Measurements from ENCODE around the gene HSH2D.
"Not testable (repeated sequence)": the region's sequence is repeated elsewhere in the genome, so short reads cannot be mapped to it uniquely, and the experiment has no call there.

Gene HSH2D

DNA sequence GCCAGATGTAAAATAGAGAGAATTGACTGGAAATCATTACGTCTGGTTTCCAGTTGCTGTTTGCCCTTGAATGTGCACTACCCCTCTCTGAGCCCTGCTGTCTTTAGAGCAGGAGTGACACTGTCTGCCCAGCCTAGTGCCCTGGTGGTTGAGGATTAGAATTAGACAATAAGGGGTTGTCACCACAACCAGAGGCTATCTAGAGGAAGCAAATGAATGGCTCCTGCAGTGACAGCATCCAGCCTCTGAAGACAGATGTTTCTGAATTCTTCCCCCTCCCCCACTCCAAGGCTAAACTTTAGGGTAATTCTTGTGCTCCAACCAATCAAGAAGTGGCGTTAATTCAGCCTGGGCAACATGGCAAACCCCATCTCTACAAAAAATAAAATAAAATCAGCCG is 29.8 kb upstream of the HSH2D start:
- DNase-seq (ENCODE audit: insufficient read length, low spot score) (no peak), FAIRE-seq (no peak)
- TF ChIP-seq, protein P1, sequence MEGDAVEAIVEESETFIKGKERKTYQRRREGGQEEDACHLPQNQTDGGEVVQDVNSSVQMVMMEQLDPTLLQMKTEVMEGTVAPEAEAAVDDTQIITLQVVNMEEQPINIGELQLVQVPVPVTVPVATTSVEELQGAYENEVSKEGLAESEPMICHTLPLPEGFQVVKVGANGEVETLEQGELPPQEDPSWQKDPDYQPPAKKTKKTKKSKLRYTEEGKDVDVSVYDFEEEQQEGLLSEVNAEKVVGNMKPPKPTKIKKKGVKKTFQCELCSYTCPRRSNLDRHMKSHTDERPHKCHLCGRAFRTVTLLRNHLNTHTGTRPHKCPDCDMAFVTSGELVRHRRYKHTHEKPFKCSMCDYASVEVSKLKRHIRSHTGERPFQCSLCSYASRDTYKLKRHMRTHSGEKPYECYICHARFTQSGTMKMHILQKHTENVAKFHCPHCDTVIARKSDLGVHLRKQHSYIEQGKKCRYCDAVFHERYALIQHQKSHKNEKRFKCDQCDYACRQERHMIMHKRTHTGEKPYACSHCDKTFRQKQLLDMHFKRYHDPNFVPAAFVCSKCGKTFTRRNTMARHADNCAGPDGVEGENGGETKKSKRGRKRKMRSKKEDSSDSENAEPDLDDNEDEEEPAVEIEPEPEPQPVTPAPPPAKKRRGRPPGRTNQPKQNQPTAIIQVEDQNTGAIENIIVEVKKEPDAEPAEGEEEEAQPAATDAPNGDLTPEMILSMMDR (IDR thresholded peaks at IDR 0.05; ENCODE audit: insufficient read depth, missing control alignments), result no peak

DNA sequence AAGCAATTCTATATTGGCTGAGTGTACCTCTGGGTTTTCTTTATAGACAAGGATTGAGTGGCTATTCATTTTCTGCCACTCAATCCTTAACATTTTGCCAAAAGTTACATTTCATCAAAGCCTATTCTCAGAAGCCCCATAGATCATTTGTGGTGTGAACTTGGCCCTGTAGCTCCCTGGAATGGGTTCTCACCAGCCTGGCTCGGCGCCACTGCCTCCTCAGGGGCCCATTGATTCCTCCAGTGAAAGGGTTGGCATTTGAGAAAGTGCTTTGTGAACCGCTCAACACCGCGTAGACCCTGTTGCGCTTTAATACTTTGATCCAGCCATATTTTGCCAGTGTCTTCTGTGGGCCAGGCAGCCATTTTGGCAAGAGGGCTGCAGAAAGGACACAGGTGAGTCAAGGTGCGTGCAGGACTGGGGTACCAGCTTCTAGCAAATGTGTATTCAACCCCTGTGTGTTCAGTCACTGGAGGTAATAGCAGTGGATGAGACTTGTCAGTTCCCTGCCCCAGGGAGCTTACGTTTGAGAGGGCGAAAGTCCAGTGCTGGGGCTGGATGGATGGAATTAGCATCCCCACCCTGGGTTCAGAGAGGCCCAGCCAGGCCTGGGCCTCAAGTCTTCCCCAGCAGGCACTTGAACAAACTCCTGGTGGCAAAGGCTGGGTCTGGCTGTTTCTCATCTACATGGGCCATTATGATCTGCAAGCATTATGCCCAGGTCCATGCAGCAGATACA is 28.0 kb upstream of the HSH2D start:
- TF ChIP-seq, protein P1 (IDR thresholded peaks at IDR 0.05; ENCODE audit: insufficient read depth, missing control alignments), result no peak
- FAIRE-seq (no peak), DNase-seq (ENCODE audit: insufficient read length, low spot score) (no peak)

DNA sequence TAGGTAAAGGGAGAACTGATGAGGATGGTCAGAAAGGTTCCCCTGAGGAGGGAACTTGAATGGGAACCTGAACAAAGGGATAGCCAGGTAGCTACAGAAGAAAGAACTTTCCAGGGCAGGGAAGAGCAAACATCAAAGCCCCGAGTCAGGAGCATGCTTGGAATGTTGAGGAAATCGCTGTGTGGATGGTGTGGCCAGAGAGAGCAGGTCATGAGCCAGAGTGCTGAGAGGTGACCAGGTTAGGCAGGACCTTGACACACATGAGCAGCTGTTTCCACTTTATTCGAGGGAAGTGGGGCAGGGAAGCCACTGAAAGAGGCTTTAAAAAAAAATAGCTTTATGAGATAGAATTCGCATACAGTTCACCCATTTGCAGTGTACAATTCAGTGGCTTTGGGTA is 27.4 kb upstream of the HSH2D start:
- DNase-seq (ENCODE audit: insufficient read length, low spot score) (no peak), FAIRE-seq (no peak)
- TF ChIP-seq, protein P1 (IDR thresholded peaks at IDR 0.05; ENCODE audit: insufficient read depth, missing control alignments), result no peak

DNA sequence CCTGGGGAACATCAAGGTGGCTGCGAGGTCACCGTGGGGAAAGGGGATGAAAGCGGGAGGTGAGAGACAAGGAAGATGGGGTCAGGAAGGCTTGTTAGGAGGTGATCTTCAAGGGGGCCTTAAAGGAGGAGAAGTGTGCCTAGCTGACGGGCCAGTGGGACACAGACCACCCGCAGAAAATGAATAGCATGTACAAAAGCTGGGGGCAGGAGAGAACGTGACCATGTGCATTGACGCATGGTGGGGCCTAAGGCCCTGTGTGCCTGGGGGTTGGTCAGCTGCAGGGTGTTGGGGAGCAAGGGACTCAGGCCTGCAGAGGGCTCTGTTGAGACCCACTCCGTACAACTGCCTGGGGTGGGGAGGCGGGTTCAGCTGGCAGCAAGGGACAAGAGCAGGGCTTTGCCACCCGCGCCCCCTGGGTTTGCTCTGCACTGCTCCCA is 25.9 kb upstream of the HSH2D start:
- no peak for DNase-seq (ENCODE audit: insufficient read length, low spot score)
- no peak for FAIRE-seq
- TF ChIP-seq, protein P1 (IDR thresholded peaks at IDR 0.05; ENCODE audit: insufficient read depth, missing control alignments), result no peak

DNA sequence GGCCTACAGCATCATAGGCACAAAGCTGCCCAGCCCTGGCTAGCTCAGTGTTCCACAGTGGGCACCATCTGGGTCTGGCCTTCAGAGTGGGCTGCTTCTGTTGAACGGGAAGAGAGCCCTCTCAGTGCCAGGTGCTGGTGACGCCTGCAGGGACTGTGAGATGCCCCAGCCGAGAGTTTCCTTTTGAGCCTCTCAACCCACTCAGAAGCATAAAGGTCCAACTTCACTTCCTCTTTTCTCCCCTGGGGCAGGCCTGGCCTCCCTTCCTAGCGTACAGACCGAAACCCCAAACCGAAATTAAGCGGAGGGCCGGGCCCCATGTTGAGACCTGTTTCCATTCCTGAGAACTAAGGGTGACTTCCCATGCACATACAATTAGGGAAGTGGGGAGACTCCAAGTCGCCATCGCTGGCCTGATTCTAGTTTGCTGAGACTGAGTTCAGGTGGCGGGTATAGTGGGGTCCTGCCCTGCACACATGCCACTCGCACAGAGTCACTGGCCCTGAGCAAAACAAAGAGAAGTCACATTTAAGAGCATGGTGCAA is 24.9 kb upstream of the HSH2D start:
- FAIRE-seq (no peak), DNase-seq (ENCODE audit: insufficient read length, low spot score) (no peak)
- TF ChIP-seq, protein P1 (IDR thresholded peaks at IDR 0.05; ENCODE audit: insufficient read depth, missing control alignments), result no peak

DNA sequence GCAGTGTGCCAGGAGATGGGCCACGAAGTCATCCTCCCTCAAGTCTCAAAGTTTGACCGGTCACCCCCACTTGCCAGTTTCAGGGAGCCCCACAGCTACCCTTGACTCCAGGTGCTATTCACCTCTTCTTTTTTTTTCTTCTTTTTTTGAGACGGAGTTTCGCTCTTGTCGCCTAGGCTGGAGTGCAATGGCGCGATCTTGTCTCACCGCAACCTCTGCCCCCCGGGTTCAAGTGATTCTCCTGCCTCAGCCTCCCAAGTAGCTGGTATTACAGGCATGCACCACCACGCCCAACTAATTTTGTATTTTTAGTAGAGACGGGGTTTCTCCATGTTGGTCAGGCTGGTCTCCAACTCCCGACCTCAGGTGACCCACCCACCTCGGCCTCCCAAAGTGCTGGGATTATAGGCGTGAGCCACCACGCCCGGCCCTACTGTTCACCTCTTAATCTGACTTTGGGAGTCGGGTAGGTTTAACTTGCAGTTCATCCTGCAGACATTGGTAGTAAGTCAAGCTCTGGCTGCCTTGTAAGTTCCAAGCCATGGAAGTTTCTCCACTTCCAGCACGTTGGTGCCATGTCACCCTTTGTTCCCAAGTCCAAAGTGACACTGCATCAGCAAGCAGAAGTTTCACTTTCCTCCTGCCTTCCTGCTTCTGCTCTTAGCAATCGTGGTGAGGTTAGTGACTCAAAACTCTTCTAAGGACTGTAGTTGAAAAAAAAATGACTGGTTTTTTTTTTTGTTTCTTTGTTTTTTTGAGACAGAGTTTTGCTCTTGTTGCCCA is 24.2 kb upstream of the HSH2D start:
- FAIRE-seq; DNase-seq (ENCODE audit: insufficient read length, low spot score): not testable (repeated sequence)

DNA sequence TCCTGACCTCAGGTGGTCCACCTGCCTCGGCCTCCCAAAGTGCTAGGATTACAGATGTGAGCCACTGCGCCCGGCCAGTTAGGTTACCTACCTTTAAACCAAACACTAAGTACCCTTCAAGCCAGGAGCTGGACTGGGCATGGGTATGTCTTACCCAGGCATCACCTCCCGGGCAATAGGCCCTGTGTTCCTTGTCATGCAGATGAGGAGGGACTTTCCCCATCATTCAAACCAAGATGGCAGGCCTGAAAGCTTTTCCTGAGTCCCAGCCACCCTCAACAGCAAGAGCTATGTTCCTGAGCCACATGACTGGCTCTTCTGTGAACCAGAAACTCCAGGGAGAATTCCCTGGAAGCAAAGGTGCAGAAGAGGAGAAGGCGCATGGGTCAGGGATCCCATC is 22.3 kb upstream of the HSH2D start:
- FAIRE-seq, result no peak
- DNase-seq (ENCODE audit: insufficient read length, low spot score), result no peak
- TF ChIP-seq, protein P1 (IDR thresholded peaks at IDR 0.05; ENCODE audit: insufficient read depth, missing control alignments), result no peak
